Measurements from ENCODE around the gene NUP188.
A peak's percentile ranks its signal among the peaks of the same experiment; 100 is the strongest.
"Not testable (repeated sequence)": the region's sequence is repeated elsewhere in the genome, so short reads cannot be mapped to it uniquely, and the experiment has no call there.

NUP188 gene

DNA sequence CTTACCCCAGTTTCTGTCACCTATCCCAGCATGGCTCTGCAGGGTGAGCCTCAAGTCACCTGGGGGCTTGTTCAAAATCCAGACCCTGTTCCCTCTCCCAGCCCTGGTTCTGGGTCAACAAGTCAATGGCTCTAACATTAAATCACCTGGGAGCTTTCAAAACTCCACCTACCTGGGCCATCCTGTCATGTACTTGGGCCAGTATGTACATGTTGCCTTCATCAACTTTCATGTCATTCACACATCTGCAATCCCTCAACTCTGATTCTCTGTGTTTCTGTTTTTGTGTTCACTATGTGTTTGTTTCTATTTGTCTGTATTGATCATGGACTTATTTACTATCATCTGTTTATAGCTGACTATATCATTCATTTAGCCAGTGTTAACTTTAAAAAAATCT lies 82.7 kb downstream of the NUP188 start:
- DNase-seq (ENCODE audit: low read depth) = no peak

GRCh38 chr9:129031514-129031913 lies 84.0 kb downstream of the NUP188 start:
- no peak for DNase-seq (ENCODE audit: low read depth)

- DNase-seq (ENCODE audit: low read depth) = no peak
These were observed 85.2 kb downstream of the NUP188 start for GRCh38 chr9:129032541-129033159.

GRCh38 chr9:129033216-129033615 lies 85.7 kb downstream of the NUP188 start:
- DNase-seq (ENCODE audit: low read depth) = no peak

DNA sequence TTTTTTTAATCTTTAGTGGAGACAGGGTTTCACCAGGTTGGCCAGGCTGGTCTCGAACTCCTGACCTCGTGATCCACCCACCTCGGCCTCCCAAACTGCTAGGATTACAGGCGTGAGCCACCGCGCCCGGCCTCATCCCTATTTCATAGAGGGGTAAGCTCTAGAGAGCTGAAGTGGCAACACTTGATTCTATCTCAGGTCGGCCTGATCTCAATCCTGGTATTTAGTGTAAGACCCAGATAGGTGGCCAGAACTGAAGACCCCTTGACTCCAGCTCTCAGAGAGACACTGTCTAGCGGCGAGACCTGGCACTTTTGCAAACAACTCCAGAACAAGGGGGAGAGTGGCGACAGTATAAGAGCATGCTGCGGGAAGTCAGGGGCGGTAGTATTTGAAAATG lies 88.3 kb downstream of the NUP188 start:
- DNase-seq (ENCODE audit: low read depth) = not testable (repeated sequence)

DNA sequence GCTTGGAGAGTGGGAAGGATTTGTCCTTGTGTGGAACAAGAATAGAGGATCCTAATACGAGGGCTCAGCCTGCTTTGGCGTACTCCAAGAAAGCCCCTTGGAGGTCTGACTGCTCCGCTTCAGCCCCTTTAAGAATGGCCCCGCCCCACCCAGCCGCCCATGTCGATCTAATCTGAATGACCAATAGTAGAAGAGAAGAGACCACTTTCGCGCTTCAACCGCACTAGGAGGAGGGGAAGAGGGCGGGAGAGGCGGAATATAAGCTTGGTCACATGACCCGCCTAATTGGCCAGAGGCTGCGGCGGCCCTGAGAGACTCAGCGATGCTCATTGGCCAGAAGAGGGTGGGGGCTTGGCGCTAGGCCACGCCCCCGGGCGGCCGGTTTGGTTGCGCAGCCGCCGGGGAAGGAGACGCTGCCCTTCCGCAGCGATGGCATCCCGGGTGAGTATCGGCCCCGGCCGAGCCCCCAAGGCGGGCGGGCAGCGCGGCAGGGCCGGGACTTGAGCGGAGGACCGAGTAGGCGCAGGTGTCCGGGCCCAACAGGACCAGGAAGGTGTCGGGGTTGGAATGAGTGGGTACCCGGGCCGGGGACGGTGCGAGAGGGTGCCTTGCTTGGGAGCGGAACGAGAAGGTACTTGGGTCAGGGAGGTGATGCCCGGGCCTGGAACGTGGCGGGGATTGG lies 88.9 kb downstream of the NUP188 start, which contains the start of gene MIGA2:
TSS of gene MIGA2 (plus strand) at position 386 of the 682 bp plus-strand sequence. CDS start 3,969 bp downstream, outside the sequence.
- peak; percentile 86 for DNase-seq (ENCODE audit: low read depth)

DNA sequence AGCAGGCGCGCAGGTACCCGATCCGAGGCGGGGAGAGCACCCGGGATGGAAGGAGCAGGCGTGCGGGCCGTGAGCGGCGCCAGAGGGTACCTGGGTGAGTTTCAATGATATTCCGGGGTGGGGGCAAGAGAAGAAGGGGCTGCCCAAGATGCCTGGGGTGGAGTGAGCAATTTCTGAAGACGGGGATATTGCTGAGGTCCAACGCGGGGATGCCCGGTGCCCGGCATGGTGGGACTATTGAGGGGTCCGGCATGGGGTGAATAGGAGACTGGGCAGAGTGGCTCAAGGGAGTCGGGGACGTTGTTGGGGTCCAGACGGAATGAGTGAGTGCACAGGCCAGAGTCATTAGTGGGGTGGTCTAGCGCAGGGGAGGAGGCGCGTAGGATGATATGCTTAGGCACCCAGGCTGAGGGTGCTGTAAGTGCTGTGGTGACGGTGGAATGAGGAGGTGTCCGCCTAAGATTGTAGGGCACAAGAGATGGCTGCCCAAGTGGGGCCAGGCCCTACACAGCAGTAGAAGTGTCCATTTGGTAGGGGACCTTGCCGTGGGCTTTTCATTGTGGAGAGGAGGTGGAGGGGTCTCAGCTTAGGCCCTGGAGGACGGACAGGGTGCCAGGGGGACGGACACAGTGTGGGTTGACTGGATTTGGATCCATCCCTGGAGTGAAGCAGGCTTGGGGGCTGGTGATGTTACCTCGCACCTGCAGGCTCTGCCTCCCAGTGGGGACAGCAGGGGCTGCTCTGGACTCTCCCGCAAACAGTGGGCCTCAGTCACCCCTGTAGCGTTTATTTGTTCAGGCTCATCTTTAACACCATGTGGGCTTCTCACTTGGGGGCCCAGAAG lies 89.6 kb downstream of the NUP188 start:
- DNase-seq (ENCODE audit: low read depth) = no peak

DNA sequence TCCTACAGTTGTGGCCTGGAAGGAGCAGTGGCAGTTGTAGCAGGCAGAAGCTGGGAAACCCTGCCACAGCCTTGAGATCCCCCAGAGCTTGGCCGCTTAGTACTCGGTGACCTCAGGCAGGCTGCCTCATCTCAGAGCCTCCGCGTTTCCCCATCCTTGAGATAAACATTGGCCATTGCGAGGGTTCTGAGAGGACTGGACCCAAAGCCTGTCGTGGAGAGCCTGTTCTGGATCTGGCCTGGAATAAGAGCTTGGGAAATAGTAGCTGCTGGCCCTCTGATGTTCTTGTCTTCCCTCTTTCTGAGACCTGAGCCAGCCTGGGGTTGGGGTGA lies 90.2 kb downstream of the NUP188 start:
- DNase-seq (ENCODE audit: low read depth) = no peak

- no peak for DNase-seq (ENCODE audit: low read depth)
These were observed 90.8 kb downstream of the NUP188 start for GRCh38 chr9:129038109-129038852.

GRCh38 chr9:129040113-129040643 lies 92.7 kb downstream of the NUP188 start:
- no peak for DNase-seq (ENCODE audit: low read depth)

DNA sequence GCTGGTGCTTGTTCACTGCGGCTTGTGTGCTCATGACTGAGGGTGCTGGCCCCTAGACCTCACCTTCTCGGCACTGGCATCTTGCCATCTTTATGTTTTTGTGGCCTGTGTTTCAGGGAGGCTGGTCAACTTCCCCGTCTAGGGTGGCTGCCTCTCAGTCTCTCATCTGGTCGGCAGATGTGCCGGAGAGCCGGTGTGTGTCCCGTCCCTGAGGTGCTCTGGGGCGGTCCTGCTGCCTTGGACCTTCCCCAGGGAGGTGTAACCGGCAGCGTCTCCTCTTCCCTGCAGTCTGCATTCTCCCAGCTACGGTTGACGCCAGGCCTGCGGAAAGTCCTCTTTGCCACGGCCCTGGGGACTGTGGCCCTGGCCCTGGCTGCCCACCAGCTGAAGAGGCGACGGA lies 94.5 kb downstream of the NUP188 start:
- DNase-seq (ENCODE audit: low read depth) = no peak

- no peak for DNase-seq (ENCODE audit: low read depth)
These were observed 105.1 kb downstream of the NUP188 start for GRCh38 chr9:129052592-129052991.

- DNase-seq (ENCODE audit: low read depth) = no peak
These were observed 105.5 kb downstream of the NUP188 start for GRCh38 chr9:129053020-129053419.

- no peak for DNase-seq (ENCODE audit: low read depth)
These were observed 106.8 kb downstream of the NUP188 start for GRCh38 chr9:129054163-129054851.
